Keratinocyte (primary cell): ENCODE data around the gene GRAMD2B.

ENCODE experiments used
- CTCF ChIP-seq, 3 experiments: IDR thresholded peaks in 1 of 3; conservative IDR thresholded peaks in 1 of 3; optimal IDR thresholded peaks in 1 of 3; 2 replicates in 2 of 3; 3 replicates in 1 of 3; pipeline versions ENCODE3 to v1.5.1; 2011; ENCODE audit warnings: low read length in 3 of 3, mild to moderate bottlenecking in 3 of 3, moderate library complexity in 2 of 3, control low read depth in 1 of 3, inconsistent platforms in 1 of 3; ENCODE audit not compliant: insufficient read depth in 2 of 3; ENCODE audit errors: extremely low read depth in 1 of 3
- EZH2 ChIP-seq: IDR thresholded peaks from one replicate; pipeline ENCODE4 v1.6.1; 2012; ENCODE audit warnings: inconsistent platforms, mild to moderate bottlenecking, low read length, moderate library complexity

DNA sequence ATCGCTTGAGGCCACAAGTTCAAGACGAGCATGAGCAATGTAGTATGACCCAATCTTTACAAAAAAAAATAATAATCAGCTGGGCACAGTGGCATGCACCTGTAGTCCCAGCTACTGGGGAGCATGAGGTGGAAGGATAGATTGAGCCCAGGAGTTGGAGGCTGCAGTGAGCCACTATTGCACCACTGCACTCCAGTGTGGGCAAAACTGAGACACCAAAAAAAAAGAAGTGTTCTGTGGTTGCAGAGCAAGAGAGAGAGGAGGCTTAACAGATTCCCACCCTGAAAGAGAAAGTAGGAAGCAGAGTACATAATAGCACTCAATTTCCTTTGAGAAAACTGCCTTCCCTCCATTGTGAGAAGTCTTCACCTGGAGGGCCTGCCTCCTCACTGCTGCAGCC is 119.2 kb downstream of the GRAMD2B start:
- no peak for TF ChIP-seq CTCF (optimal IDR thresholded peaks at IDR 0.05 in 1 of 3, IDR thresholded peaks at IDR 0.05 in 1 of 3, conservative IDR thresholded peaks at IDR 0.05 in 1 of 3; ENCODE audit: extremely low read depth in 1 of 3, insufficient read depth in 2 of 3, low read length in 3 of 3)
- TF ChIP-seq EZH2, result no peak
